Liver (tissue), 9 donors: Measurements from ENCODE around the gene FGF10. TPM values are rescaled to one million over a fixed set of nuclear protein-coding genes. Genes with fewer than 3 reads are reported as not detected.

Source experiments
- DNase-seq: peaks from one replicate; pipeline ENCODE4 v3.0.0-alpha.2; 2017; ENCODE audit warnings: low spot score
- H3K27ac ChIP-seq, 2 donors: one replicate each; pipeline ENCODE4 v1.7.0; 2013; ENCODE audit warnings: inconsistent platforms in 2 of 2, low read length in 2 of 2, control low read depth in 1 of 2, low read depth in 1 of 2, mild to moderate bottlenecking in 1 of 2
- H3K27me3 ChIP-seq, 4 donors: one replicate each; pipeline versions ENCODE4 v1.6.1 to v1.7.0; 2013; ENCODE audit warnings: low read length in 3 of 4, inconsistent platforms in 1 of 4, mild to moderate bottlenecking in 1 of 4, moderate library complexity in 1 of 4; ENCODE audit not compliant: control insufficient read depth in 4 of 4, insufficient read depth in 4 of 4
- H3K36me3 ChIP-seq, 4 donors: one replicate each; pipeline versions ENCODE4 v1.6.1 to v1.7.0; 2013; ENCODE audit warnings: low read length in 3 of 4, mild to moderate bottlenecking in 3 of 4, low read depth in 1 of 4, moderate library complexity in 1 of 4; ENCODE audit not compliant: control insufficient read depth in 4 of 4, insufficient read depth in 3 of 4
- H3K4me1 ChIP-seq, 4 donors: one replicate each; pipeline versions ENCODE4 v1.6.1 to v1.7.0; 2013; ENCODE audit warnings: low read length in 3 of 4, mild to moderate bottlenecking in 3 of 4, moderate library complexity in 1 of 4; ENCODE audit not compliant: control insufficient read depth in 4 of 4, insufficient read depth in 4 of 4
- H3K4me3 ChIP-seq, 3 donors: one replicate each; pipeline versions ENCODE4 v1.6.1 to v1.7.0; 2013; ENCODE audit warnings: low read length in 3 of 3, control low read depth in 1 of 3, low read depth in 1 of 3, mild to moderate bottlenecking in 1 of 3
- H3K9ac ChIP-seq, 2 donors: one replicate each; pipeline ENCODE4 v1.7.0; 2013; ENCODE audit warnings: low read length in 2 of 2, mild to moderate bottlenecking in 2 of 2, moderate library complexity in 2 of 2, control low read depth in 1 of 2, low read depth in 1 of 2
- H3K9me3 ChIP-seq, 4 donors: one replicate each; pipeline versions ENCODE4 v1.6.1 to v1.7.0; 2013; ENCODE audit warnings: low read length in 3 of 4; ENCODE audit not compliant: control insufficient read depth in 4 of 4
- CTCF ChIP-seq: fragments of 150-350 bp; IDR thresholded peaks from 2 replicates; pipeline ENCODE4 v1.5.1; 2017; ENCODE audit warnings: improper control_type of control experiment, low read depth, low read length; ENCODE audit not compliant: missing input control
- EGR1 ChIP-seq, 2 donors: IDR thresholded peaks; 2 replicates each; pipeline ENCODE4 v1.6.1; 2016 to 2018; ENCODE audit warnings: antibody characterized with exemption in 2 of 2, low read depth in 2 of 2
- FOXA1 ChIP-seq: IDR thresholded peaks from 2 replicates; pipeline ENCODE4 v1.6.1; 2016; ENCODE audit warnings: antibody characterized with exemption
- FOXA2 ChIP-seq: IDR thresholded peaks from 2 replicates; pipeline ENCODE4 v1.6.1; 2016; ENCODE audit warnings: antibody characterized with exemption
- GABPA ChIP-seq, 2 donors: IDR thresholded peaks in 1 of 2; conservative IDR thresholded peaks in 1 of 2; 2 replicates each; pipeline ENCODE4 v1.6.1; 2016; ENCODE audit warnings: antibody characterized with exemption in 2 of 2, mild to moderate bottlenecking in 1 of 2, moderate library complexity in 1 of 2
- HNF4A ChIP-seq, 2 donors: conservative IDR thresholded peaks; 2 replicates each; pipeline ENCODE4 v1.6.1; 2016; ENCODE audit warnings: antibody characterized with exemption in 2 of 2, mild to moderate bottlenecking in 2 of 2
- HNF4G ChIP-seq: IDR thresholded peaks from 2 replicates; pipeline ENCODE4 v1.6.1; 2016; ENCODE audit warnings: antibody characterized with exemption
- JUND ChIP-seq, 2 donors: IDR thresholded peaks; 2 replicates each; pipeline ENCODE4 v1.6.1; 2016; ENCODE audit warnings: antibody characterized with exemption in 2 of 2
- MAX ChIP-seq: IDR thresholded peaks from 2 replicates; pipeline ENCODE4 v1.6.1; 2016; ENCODE audit warnings: antibody characterized with exemption
- NR2F2 ChIP-seq: IDR thresholded peaks from 2 replicates; pipeline ENCODE4 v1.6.1; 2016; ENCODE audit warnings: antibody characterized with exemption
- RAD21 ChIP-seq, 2 donors: IDR thresholded peaks; 2 replicates each; pipeline ENCODE4 v1.6.1; 2016; ENCODE audit warnings: antibody characterized with exemption in 2 of 2, mild to moderate bottlenecking in 2 of 2
- REST ChIP-seq: IDR thresholded peaks from 2 replicates; pipeline ENCODE4 v1.6.1; 2016; ENCODE audit warnings: antibody characterized with exemption, mild to moderate bottlenecking
- RXRA ChIP-seq, 2 donors: IDR thresholded peaks; 2 replicates each; pipeline ENCODE4 v1.6.1; 2017 to 2018; ENCODE audit warnings: antibody characterized with exemption in 2 of 2, mild to moderate bottlenecking in 1 of 2
- SP1 ChIP-seq: IDR thresholded peaks from 2 replicates; pipeline ENCODE4 v1.6.1; 2018; ENCODE audit warnings: antibody characterized with exemption, mild to moderate bottlenecking
- TAF1 ChIP-seq: conservative IDR thresholded peaks from 2 replicates; pipeline ENCODE4 v1.6.1; 2016; ENCODE audit warnings: antibody characterized with exemption, mild to moderate bottlenecking
- YY1 ChIP-seq: IDR thresholded peaks from 2 replicates; pipeline ENCODE4 v1.6.1; 2016; ENCODE audit warnings: antibody characterized with exemption, mild to moderate bottlenecking
- ZBTB33 ChIP-seq: IDR thresholded peaks from 2 replicates; pipeline ENCODE4 v1.6.1; 2016; ENCODE audit warnings: antibody characterized with exemption
- WGBS: extraction: QIAGEN DNeasy Blood & Tissue Kit; methylation state at CpG from one replicate; pipeline ENCODE4 v1.1.7; 2013; 5-methylcytosine and 5-hydroxymethylcytosine counted together
- polyA plus RNA-seq, 2 donors: library from polyadenylated mRNA; stranded (reverse) in 1 of 2; unstranded in 1 of 2; fragments of 200-250 nt in 1 of 2; fragments of >200 nt in 1 of 2; fragmentation: Nextera tagmentation in 1 of 2; extraction: Ambion mirVana in 1 of 2; gene quantifications; one replicate each; pipeline versions ENCODE4 v1.2.1 to v1.2.3, GENCODE V29; 2013 to 2015
- total RNA-seq, 2 donors: library from RNA; depleted of rRNA; stranded (reverse); fragments of >200 nt; gene quantifications; one replicate each; pipeline ENCODE4 v1.2.3, GENCODE V29; 2014
- donor health status: healthy.
- donor health status: healthy.
- donor health status: healthy.
- donor health status: healthy.
- donor health status: healthy.

The FGF10 gene
- under 1 TPM; 0.25 to 0.61 TPM for total RNA-seq
- under 1 TPM in 1 of 2 donors, not detected in 1; 0.12 TPM for polyA plus RNA-seq

GRCh38 chr5:44389090-44389822 is at the start of gene FGF10:
TSS of gene FGF10 (minus strand) at chr5:44389420. CDS start at chr5:44388682, 738 bp downstream.
- H3K4me3 ChIP-seq: peak within 1 kb of the TSS in 2 of 3 donors; percentile 27 to 35
- DNase-seq: no peak
- no peaks in the 10 kb centered on the region for H3K9me3 ChIP-seq
- H3K9ac ChIP-seq: no peak within 1 kb of the TSS
- H3K36me3 ChIP-seq: no peaks in the 10 kb centered on the region
- H3K27ac ChIP-seq: no peak within 1 kb of the TSS
- WGBS: 6% methylated on average over 35 of the region's 35 CpGs
- no peak for TF ChIP-seq SP1
- TF ChIP-seq RXRA (IDR thresholded peaks at IDR 0.05): no peak
- TF ChIP-seq JUND (IDR thresholded peaks at IDR 0.05): no peak
- TF ChIP-seq HNF4G: no peak
- TF ChIP-seq RAD21 (IDR thresholded peaks at IDR 0.05): no peak
- TF ChIP-seq NR2F2: no peak
- no peak for TF ChIP-seq ZBTB33
- no peak for TF ChIP-seq CTCF
- no peak for TF ChIP-seq EGR1 (IDR thresholded peaks at IDR 0.05; ENCODE audit: low read depth in 2 of 2)
- no peak for TF ChIP-seq REST
- no peak for TF ChIP-seq TAF1
- TF ChIP-seq FOXA2: no peak
- no peak for TF ChIP-seq MAX
- TF ChIP-seq HNF4A (conservative IDR thresholded peaks at IDR 0.05): no peak
- no peak for TF ChIP-seq GABPA (IDR thresholded peaks at IDR 0.05 in 1 of 2, conservative IDR thresholded peaks at IDR 0.05 in 1 of 2)
- TF ChIP-seq FOXA1: no peak
- peaks cover 5 to 22% (median 14%) of the 10 kb centered on the region in 4 donors for H3K4me1 ChIP-seq
- H3K27me3 ChIP-seq: peaks cover 0 to 31% (median 3%) of the 10 kb centered on the region in 4 donors

GRCh38 chr5:44426944-44427343 is 37.7 kb upstream of the FGF10 start:
- H3K27me3 ChIP-seq: no peaks in the 10 kb centered on the region
- H3K27ac ChIP-seq: no peak overlapping the region
- WGBS: 73% methylated on average over 1 of the region's 1 CpG
- H3K4me3 ChIP-seq: no peak overlapping the region
- H3K9me3 ChIP-seq: no peaks in the 10 kb centered on the region
- TF ChIP-seq EGR1 (IDR thresholded peaks at IDR 0.05; ENCODE audit: low read depth in 2 of 2): no peak
- TF ChIP-seq CTCF: no peak
- TF ChIP-seq JUND (IDR thresholded peaks at IDR 0.05): no peak
- no peak for TF ChIP-seq FOXA2
- no peak for TF ChIP-seq YY1
- TF ChIP-seq NR2F2: no peak
- no peaks in the 10 kb centered on the region for H3K4me1 ChIP-seq
- no peaks in the 10 kb centered on the region for H3K36me3 ChIP-seq
- no peak overlapping the region for H3K9ac ChIP-seq
- no peak for DNase-seq
